Fibroblast of the aortic adventitia (primary cell): ENCODE data around the gene RAD51B. TPM values are rescaled to one million over a fixed set of nuclear protein-coding genes. Genes with fewer than 3 reads are reported as not detected.

ENCODE experiments used
- DNase-seq: peaks from one replicate; pipeline ENCODE4 v3.0.0-alpha.2; 2010; ENCODE audit warnings: low read depth
- H3K4me3 ChIP-seq: 2 replicates; pipeline ENCODE4 v1.5.1; 2011; ENCODE audit warnings: low read depth, mild to moderate bottlenecking, control low read depth, low read length, moderate library complexity
- CTCF ChIP-seq: IDR thresholded peaks from 2 replicates; pipeline ENCODE4 v1.5.1; 2011; ENCODE audit warnings: mild to moderate bottlenecking, low read length, control low read depth, inconsistent platforms; ENCODE audit not compliant: insufficient read depth
- total RNA-seq: library from RNA; depleted of rRNA; stranded (reverse); fragments of >200 nt; gene quantifications from 2 replicates; pipeline ENCODE4 v1.2.3, GENCODE V29; 2012; ENCODE audit warnings: low replicate concordance

RAD51B gene
- total RNA-seq, 1 donor: 28.7 TPM

- TF ChIP-seq CTCF: no peak
- no peak for DNase-seq
- H3K4me3 ChIP-seq: no peak overlapping the region
Measured at GRCh38 chr14:67833403-67833802, 13.8 kb downstream of the RAD51B start.

GRCh38 chr14:67835596-67835995 is 16.0 kb downstream of the RAD51B start:
- no peak overlapping the region for H3K4me3 ChIP-seq
- no peak for DNase-seq
- TF ChIP-seq CTCF: no peak

DNA sequence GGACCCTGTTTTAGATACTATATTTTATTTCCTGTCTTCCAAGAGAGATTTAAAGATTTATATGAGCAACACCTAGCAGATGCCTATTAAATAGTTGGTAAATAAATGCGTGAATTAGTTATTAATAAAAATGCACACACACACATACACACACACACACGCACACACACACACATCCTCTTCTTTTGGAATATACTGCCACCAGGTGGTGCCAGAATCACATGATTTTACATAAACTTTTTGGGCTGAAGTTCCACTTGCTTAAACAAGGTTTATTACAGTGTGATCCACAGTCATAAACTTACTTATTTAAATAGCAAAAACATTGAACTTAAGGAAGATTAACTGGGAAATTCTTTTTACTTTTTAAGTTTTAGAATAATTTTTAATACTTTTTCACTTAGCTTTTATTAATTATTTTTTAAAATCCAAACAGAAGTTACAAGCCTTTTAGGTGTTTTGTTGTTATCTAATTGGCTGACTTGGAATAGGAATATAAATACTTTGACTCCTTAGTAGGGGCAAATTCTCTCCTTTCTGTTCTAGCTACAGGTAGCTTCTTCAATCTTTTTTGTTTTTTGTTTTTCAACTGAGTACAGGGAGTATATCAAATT is 17.5 kb downstream of the RAD51B start:
- TF ChIP-seq CTCF: peak; percentile 61
- DNase-seq: peak; percentile 91
- no peak overlapping the region for H3K4me3 ChIP-seq

DNA sequence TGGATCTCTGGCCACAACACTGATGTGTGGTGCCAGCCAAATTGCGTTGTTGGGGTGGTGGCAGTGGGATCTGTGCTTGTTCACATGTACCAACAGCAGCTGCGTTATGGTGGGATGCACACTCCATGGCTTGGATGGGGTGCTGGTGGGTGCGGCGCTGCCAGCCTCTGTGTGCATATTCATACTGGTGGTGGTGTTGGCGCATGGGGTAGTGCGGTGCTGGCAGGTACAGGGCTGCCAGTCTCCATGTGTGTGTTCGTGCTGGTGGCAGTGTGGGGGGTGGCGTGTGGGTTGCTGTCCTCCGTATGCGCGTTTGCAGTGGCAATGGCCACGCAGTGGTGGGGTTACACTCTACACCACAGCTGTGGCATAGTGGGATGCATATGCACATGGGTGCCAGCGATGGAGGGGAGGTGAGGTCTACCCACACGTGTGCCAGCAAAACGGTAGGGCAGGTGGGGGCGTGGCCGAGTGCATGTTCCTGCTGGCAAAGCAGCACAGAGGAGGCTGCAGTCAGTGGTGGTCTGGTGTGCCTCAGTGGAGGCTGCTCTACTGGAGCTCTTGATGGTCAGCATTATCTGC is 26.5 kb downstream of the RAD51B start:
- no peak for TF ChIP-seq CTCF
- no peak overlapping the region for H3K4me3 ChIP-seq
- DNase-seq: no peak

DNA sequence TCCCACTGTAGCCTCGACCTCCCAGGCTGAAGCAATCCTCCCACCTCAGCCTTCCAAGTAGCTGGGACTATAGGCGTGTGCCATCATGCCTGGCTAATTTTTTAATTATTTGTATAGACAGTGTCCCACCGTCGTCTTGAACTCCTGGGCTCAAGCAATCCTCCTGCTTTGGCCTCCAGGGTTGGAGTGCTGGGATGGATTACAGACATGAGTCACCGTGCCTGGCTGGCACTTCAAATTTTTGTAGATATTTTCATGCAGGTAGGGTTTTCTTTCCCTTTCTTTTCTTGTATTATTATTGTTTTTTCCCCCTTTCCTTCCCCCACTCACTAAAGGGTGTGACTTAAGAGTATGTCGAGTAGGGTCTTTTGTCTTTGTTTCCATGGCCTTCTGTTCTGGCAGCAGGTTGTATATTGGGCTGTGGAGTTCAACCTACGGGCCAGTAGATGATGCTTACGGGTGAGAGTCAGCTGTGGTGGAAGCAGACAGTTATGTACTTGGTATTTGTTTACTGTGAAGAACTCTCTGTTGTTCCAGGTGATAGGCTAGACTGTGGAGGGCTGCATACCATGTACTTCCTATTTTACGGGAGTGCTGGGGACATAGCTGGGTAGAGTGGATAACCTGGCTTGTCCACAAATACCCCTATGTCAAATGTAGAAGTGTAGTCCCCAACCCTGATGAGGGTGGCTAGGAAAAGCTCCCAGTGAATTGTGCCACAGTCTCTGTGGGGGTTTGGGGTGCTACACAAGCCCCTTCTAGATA is 30.7 kb downstream of the RAD51B start:
- no peak for TF ChIP-seq CTCF
- H3K4me3 ChIP-seq: no peak overlapping the region
- DNase-seq: no peak

GRCh38 chr14:67851785-67852410 is 32.3 kb downstream of the RAD51B start:
- TF ChIP-seq CTCF: no peak
- no peak overlapping the region for H3K4me3 ChIP-seq
- DNase-seq: no peak
